Epithelial cell of alveolus of lung (primary cell): Measurements from ENCODE around the gene UQCRC2. TPM values are rescaled to one million over a fixed set of nuclear protein-coding genes. Genes with fewer than 3 reads are reported as not detected.

Experiments
- total RNA-seq: library from RNA; depleted of rRNA; stranded (reverse); fragments of >200 nt; gene quantifications from 2 replicates; pipeline ENCODE4 v1.2.1, GENCODE V29; 2015

Gene UQCRC2
- total RNA-seq = 120 and 127 TPM in 2 replicates

DNA sequence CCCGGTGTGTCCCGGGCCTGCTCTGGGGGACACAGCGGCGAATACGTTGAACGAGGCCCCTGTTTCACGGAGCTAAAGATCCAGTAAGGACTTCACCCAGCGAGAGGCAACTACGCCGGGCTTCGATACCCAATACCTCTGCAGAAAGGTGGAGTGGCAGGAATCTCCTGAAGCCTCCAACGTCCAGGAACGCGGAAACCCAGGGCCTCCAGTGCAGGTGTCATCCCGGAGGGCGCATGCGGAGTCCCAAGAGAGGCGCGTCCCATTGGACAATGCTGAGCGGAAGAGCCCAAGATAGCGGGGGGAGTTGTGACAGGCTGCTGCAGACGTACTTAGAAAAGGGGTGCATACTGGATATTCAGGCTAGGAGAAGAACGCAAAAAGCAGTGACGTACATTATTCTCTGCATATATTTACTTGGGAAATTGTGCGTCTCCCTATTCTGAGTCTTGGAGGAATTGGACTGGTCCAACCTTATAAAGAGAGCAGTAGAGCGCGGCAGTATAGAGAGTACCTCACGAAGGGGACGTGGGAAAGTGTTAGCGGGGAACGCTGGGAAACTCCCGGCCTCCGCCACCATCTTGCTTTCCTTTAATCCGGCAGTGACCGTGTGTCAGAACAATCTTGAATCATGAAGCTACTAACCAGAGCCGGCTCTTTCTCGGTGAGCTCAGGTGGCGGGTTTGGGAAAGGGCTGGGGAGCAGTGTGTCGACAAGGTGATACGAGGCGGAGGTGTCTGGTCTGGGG is at the start of gene UQCRC2:
Gene UQCRC2 (plus strand): TSS at position 569 of the 748 bp plus-strand sequence. CDS start 63 bp downstream, at position 632.

GRCh38 chr16:22007509-22008214 is 54.5 kb downstream of the UQCRC2 start, which contains the start of gene MOSMO:
TSS of gene MOSMO (plus strand) at chr16:22008111. CDS start at chr16:22008302, 191 bp downstream.

Other genes starting within 250 kb of the UQCRC2 start
- gene NPIPB4, start 95.6 kb upstream of the UQCRC2 start, total RNA-seq = 5.3 and 14.8 TPM in 2 replicates
- not detected in 2 replicates for gene PDZD9, start 47.8 kb downstream of the UQCRC2 start, total RNA-seq
- gene MOSMO, start 54.8 kb downstream of the UQCRC2 start, total RNA-seq = 18.2 and 25.6 TPM in 2 replicates
- gene VWA3A, start 139.2 kb downstream of the UQCRC2 start, total RNA-seq = 0.13 TPM in 1 of 2 replicates, not detected in the other
- gene SDR42E2, start 209.1 kb downstream of the UQCRC2 start, total RNA-seq = not detected in 2 replicates